Measurements from ENCODE around the gene SUMF1.

DNA sequence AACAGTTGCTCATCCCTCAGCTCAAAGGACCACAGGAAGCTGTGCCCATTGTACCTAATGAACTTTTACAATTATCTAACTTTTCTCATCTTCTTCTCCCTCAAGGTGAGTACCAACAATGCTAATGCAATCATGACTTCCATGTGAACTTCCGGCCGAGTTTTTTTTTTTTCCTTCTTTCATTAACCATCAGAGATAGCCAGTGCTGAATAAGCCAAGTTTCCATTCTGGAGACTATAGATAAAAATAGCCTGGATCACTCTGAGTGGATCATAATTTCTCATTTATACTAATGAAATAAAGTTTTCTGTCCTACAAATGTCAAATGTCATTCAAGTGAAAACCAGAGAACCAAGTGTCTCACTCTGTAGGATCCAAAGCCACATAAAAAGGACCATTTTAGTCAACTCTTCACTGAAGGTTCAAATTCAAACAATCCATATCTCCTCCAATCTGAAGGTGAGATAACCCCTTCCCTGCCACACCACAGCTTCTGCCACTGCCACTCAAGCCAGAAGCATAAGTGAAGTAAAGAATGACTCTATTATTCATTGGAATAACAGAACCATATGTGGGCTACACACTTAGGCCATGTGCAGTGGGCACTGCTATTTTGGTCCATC lies 5.5 kb downstream of the SUMF1 start:
- TF ChIP-seq YY1 (IDR thresholded peaks at IDR 0.05; ENCODE audit: insufficient read depth, insufficient read length): no peak
- no peak for TF ChIP-seq SUZ12 (IDR thresholded peaks at IDR 0.05; ENCODE audit: extremely low read depth, insufficient read depth, insufficient read length)
- TF ChIP-seq ZNF274 (IDR thresholded peaks at IDR 0.05; ENCODE audit: low read depth, low read length): no peak

Measured in NT2/D1 (cell line).